ENCODE data around the gene CLGN. TPM values are rescaled to one million over a fixed set of nuclear protein-coding genes. Genes with fewer than 3 reads are reported as not detected.
"Not testable (repeated sequence)": the region's sequence is repeated elsewhere in the genome, so short reads cannot be mapped to it uniquely, and the experiment has no call there.

Gene CLGN
- total RNA-seq, 1 donor from 2014 or later: not detected

DNA sequence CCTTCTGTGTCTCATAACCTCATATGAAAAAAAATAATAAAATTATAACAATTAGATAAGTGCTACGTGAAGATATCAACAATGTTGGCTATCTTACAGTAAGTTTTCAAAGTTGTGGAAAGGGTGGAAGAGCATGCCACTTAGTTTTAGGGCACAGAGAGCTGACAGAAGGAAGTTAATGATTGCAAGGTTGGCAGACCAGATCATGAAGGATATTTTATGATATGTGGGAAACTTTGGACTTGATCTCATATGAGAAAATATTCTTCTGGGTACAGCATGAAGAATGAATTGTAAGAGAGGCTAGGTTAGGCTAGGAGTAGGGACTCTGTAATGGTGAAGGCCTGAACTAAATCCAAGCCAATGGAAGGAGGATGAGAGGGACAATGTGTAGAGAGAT is 36.2 kb upstream of the CLGN start:
- no peak for TF ChIP-seq POLR2A (IDR thresholded peaks at IDR 0.05)
- no peak overlapping the region for H3K4me3 ChIP-seq
- no peaks in the 10 kb centered on the region for H3K4me1 ChIP-seq

DNA sequence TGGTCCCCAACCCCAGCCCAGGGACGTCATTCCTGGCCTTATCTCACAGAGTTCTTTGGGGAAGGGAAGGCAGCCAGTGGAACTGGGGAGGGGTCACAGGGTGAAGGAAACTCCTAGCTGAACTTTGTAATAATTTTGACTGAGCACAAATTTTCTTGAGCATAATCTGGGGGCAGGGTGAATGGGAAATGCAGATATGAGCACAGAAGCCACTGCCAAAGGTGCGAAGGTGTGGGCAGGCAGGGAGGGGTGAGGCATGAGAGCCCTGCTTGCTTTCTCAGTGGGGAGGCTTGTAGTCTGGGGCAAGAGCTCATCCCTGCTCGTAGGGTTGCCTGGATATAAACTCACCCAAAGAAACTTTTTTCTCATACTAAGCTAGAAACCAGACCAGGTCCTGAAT is 35.7 kb upstream of the CLGN start:
- H3K36me3 ChIP-seq: no peaks in the 10 kb centered on the region
- no peaks in the 10 kb centered on the region for H3K4me1 ChIP-seq
- no peak overlapping the region for H3K27ac ChIP-seq
- no peak overlapping the region for H3K4me3 ChIP-seq
- H3K9me3 ChIP-seq: no peaks in the 10 kb centered on the region
- intact Hi-C loops (cut with DNase I): no loop called here
- no peak for DNase-seq (ENCODE audit: extremely low spot score in 2 of 2)
- TF ChIP-seq, protein P1, sequence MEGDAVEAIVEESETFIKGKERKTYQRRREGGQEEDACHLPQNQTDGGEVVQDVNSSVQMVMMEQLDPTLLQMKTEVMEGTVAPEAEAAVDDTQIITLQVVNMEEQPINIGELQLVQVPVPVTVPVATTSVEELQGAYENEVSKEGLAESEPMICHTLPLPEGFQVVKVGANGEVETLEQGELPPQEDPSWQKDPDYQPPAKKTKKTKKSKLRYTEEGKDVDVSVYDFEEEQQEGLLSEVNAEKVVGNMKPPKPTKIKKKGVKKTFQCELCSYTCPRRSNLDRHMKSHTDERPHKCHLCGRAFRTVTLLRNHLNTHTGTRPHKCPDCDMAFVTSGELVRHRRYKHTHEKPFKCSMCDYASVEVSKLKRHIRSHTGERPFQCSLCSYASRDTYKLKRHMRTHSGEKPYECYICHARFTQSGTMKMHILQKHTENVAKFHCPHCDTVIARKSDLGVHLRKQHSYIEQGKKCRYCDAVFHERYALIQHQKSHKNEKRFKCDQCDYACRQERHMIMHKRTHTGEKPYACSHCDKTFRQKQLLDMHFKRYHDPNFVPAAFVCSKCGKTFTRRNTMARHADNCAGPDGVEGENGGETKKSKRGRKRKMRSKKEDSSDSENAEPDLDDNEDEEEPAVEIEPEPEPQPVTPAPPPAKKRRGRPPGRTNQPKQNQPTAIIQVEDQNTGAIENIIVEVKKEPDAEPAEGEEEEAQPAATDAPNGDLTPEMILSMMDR (IDR thresholded peaks at IDR 0.05): no peak
- TF ChIP-seq POLR2AphosphoS5 (IDR thresholded peaks at IDR 0.05; ENCODE audit: insufficient read depth in 1 of 2, low read depth in 1 of 2): no peak
- no peak for TF ChIP-seq POLR2A (IDR thresholded peaks at IDR 0.05)
- no peaks in the 10 kb centered on the region for H3K27me3 ChIP-seq

More for the DNA sequence above, 36.2 kb upstream of the CLGN start:
- no peaks in the 10 kb centered on the region for H3K36me3 ChIP-seq
- H3K27ac ChIP-seq: no peak overlapping the region
- no peak for DNase-seq (ENCODE audit: extremely low spot score in 2 of 2)
- H3K9me3 ChIP-seq: no peaks in the 10 kb centered on the region
- intact Hi-C loops (cut with DNase I): no loop called here
- H3K27me3 ChIP-seq: no peaks in the 10 kb centered on the region

DNA sequence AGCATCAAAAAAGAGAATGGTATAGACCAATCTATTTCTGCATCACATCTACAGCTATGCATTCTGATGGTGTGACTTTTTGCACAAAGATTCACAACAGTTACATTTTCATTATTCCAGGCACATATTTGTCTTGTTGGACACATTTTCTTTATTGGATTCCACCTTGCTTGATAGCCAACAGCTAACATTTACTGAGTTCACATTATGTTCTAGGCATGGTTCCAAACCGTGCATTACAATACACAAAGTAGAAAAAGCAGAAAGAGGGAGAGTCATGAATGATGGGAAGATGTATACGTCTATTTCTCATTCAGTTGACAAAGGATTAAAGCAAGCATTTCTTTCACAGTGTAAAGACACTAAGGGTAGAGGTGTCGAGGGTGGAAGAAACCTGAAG is 22.9 kb upstream of the CLGN start:
- no peaks in the 10 kb centered on the region for H3K9me3 ChIP-seq
- H3K4me3 ChIP-seq: no peak overlapping the region
- no peaks in the 10 kb centered on the region for H3K27me3 ChIP-seq
- no peaks in the 10 kb centered on the region for H3K4me1 ChIP-seq
- TF ChIP-seq, protein P1 (IDR thresholded peaks at IDR 0.05): no peak
- no peak for TF ChIP-seq POLR2AphosphoS5 (IDR thresholded peaks at IDR 0.05; ENCODE audit: insufficient read depth in 1 of 2, low read depth in 1 of 2)
- TF ChIP-seq POLR2A (IDR thresholded peaks at IDR 0.05): no peak
- intact Hi-C loops (cut with DNase I): no loop called here
- H3K27ac ChIP-seq: no peak overlapping the region
- no peak for DNase-seq (ENCODE audit: extremely low spot score in 2 of 2)
- H3K36me3 ChIP-seq: no peaks in the 10 kb centered on the region

DNA sequence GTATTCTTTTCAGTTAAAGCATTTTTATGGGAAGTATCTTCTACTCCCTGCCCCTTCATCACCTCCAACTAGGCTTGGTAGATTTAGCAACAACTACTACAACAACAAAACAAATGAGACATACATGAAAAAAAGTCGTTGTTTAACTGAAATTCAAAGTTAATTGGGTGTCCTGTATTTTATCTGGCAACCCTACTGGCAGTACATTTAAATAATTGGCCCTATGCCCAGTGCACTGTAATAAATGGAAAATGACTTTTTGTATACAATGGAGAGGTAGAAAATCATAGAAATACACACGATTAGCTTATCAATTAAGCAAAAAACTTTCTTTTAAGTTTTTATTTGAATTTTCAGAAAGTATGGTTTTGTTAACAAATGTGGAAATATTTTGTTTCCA is 21.4 kb upstream of the CLGN start:
- intact Hi-C loops (cut with DNase I): no loop called here
- no peak for DNase-seq (ENCODE audit: extremely low spot score in 2 of 2)
- H3K4me1 ChIP-seq: no peaks in the 10 kb centered on the region
- no peak overlapping the region for H3K27ac ChIP-seq
- H3K9me3 ChIP-seq: no peaks in the 10 kb centered on the region
- no peak overlapping the region for H3K4me3 ChIP-seq
- no peaks in the 10 kb centered on the region for H3K27me3 ChIP-seq
- no peaks in the 10 kb centered on the region for H3K36me3 ChIP-seq
- TF ChIP-seq, protein P1 (IDR thresholded peaks at IDR 0.05): no peak
- no peak for TF ChIP-seq POLR2A (IDR thresholded peaks at IDR 0.05)

DNA sequence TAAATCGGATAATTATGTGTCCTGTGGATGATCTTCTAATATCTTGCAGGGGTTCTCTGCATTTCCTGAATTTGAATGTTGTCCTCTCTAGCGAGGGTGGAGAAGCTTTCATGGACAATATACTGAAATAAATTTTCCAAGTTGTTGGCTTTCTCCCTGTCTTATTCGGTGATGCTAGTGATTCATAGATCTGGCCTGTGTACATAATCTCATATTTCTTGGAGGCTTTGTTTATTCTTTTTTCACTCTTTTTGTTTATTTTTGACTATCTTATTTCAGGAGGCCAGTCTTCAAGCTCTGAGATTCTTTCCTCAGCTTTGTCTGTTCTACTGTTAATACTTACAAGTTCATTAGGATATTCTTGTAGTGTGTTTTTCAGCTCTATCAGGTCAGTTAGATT is 20.7 kb upstream of the CLGN start:
- H3K36me3 ChIP-seq: no peaks in the 10 kb centered on the region
- no peak for DNase-seq (ENCODE audit: extremely low spot score in 2 of 2)
- H3K27ac ChIP-seq: no peak overlapping the region
- H3K9me3 ChIP-seq: no peaks in the 10 kb centered on the region
- intact Hi-C loops (cut with DNase I): no loop called here
- TF ChIP-seq, protein P1 (IDR thresholded peaks at IDR 0.05): no peak
- TF ChIP-seq POLR2AphosphoS5 (IDR thresholded peaks at IDR 0.05; ENCODE audit: insufficient read depth in 1 of 2, low read depth in 1 of 2) (no peak), POLR2A (IDR thresholded peaks at IDR 0.05) (no peak)
- no peaks in the 10 kb centered on the region for H3K27me3 ChIP-seq
- H3K4me3 ChIP-seq: no peak overlapping the region
- no peaks in the 10 kb centered on the region for H3K4me1 ChIP-seq

DNA sequence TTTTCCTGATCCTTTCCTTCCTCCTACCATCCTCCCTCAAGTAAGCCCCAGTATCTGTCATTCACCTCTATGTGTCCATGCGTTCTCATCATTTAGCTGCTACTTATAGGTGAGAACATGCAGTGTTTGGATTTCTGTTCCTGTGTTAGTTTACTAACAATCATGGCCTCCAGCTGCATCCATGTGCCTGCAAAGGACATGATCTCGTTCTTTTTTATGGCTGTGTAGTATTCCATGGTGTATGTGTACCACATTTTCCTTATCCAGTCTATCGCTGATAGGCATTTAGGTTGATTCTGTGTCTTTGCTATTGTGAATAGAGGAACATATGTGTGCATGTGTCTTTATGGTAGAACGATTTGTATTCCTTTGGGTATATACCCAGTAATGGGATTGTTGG is 16.9 kb upstream of the CLGN start:
- H3K27ac ChIP-seq; intact Hi-C loops (cut with DNase I); H3K4me3 ChIP-seq; H3K27me3 ChIP-seq; H3K9me3 ChIP-seq; H3K36me3 ChIP-seq; H3K4me1 ChIP-seq; DNase-seq (ENCODE audit: extremely low spot score in 2 of 2): not testable (repeated sequence)

All from vagina (tissue), 2 donors.